WTC11 (cell line): ENCODE results near the gene BPIFB2. TPM values are rescaled to one million over a fixed set of nuclear protein-coding genes. Genes with fewer than 3 reads are reported as not detected.

Experiments
- ATAC-seq: fragments of 200-7000 bp; cut with Tn5 transposase; 2 replicates; pipeline ENCODE4 v1.10.0; 2021; ENCODE audit warnings: mild to moderate bottlenecking, moderate library complexity
- CTCF ChIA-PET: fragments of 300-600 bp; sonication (Branson Sonifier 250); formaldehyde crosslinking; loops from one replicate; lab custom pipeline; 2021; ENCODE audit warnings: antibody characterized with exemption; lab: Charles Lee
- POLR2A ChIA-PET: fragments of 350-600 bp; sonication (Branson Sonifier 250); formaldehyde crosslinking; loops from one replicate; lab custom pipeline; 2021; ENCODE audit warnings: antibody characterized with exemption; lab: Charles Lee
- DNase-seq: peaks from one replicate; pipeline ENCODE4 v3.0.0; 2021; ENCODE audit warnings: low spot score
- H3K27ac Mint-ChIP-seq: 2 replicates; pipeline ENCODE4 v1.8.0; 2021; ENCODE audit warnings: mixed read lengths
- H3K27me3 Mint-ChIP-seq: 2 replicates; pipeline ENCODE4 v1.8.0; 2021; ENCODE audit warnings: low read depth, mild to moderate bottlenecking, moderate library complexity, mixed read lengths
- H3K36me3 Mint-ChIP-seq: 2 replicates; pipeline ENCODE4 v1.8.0; 2021; ENCODE audit warnings: mixed read lengths
- H3K4me1 Mint-ChIP-seq: 2 replicates; pipeline ENCODE4 v1.8.0; 2022; ENCODE audit warnings: mixed read lengths
- H3K4me3 Mint-ChIP-seq: 2 replicates; pipeline ENCODE4 v1.8.0; 2021; ENCODE audit warnings: mild to moderate bottlenecking, moderate library complexity, mixed read lengths
- H3K9me3 Mint-ChIP-seq: 2 replicates; pipeline ENCODE4 v1.8.0; 2021; ENCODE audit warnings: mixed read lengths
- FOXJ3 ChIP-seq: sonication (generic); formaldehyde crosslinking; IDR thresholded peaks from 2 replicates; pipeline ENCODE4 v1.9.0; 2021; ENCODE audit warnings: missing genetic modification reagents, mild to moderate bottlenecking, borderline replicate concordance
- GRHL2 ChIP-seq: fragments of 250-450 bp; sonication (Bioruptor Pico); IDR thresholded peaks from 2 replicates; pipeline ENCODE4 v1.8.0; 2022; ENCODE audit warnings: mild to moderate bottlenecking, moderate library complexity; ENCODE audit not compliant: insufficient replicate concordance, severe bottlenecking
- JAZF1 ChIP-seq: fragments of 250-450 bp; sonication (Bioruptor Pico); IDR thresholded peaks from 2 replicates; pipeline ENCODE4 v1.9.0; 2021; ENCODE audit warnings: moderate library complexity, mild to moderate bottlenecking, inconsistent platforms
- NFE2L1 ChIP-seq: sonication (generic); formaldehyde crosslinking; IDR thresholded peaks from 2 replicates; pipeline ENCODE4 v1.8.1; 2023; ENCODE audit warnings: missing genetic modification reagents
- NR2C2 ChIP-seq: sonication (generic); formaldehyde crosslinking; IDR thresholded peaks from 2 replicates; pipeline ENCODE4 v1.8.0; 2022; ENCODE audit warnings: mild to moderate bottlenecking, missing genetic modification reagents
- SOX15 ChIP-seq: fragments of 250-450 bp; sonication (Bioruptor Pico); IDR thresholded peaks from 2 replicates; pipeline ENCODE4 v1.9.0; 2021; ENCODE audit warnings: mild to moderate bottlenecking
- TCF7 ChIP-seq: sonication (generic); formaldehyde crosslinking; IDR thresholded peaks from 2 replicates; pipeline ENCODE4 v1.8.0; 2022; ENCODE audit warnings: mild to moderate bottlenecking, low read depth, missing genetic modification reagents, moderate library complexity
- TEAD1 ChIP-seq: sonication (generic); formaldehyde crosslinking; IDR thresholded peaks from 2 replicates; pipeline ENCODE4 v1.8.0; 2022; ENCODE audit warnings: mild to moderate bottlenecking, missing genetic modification reagents
- ZNF121 ChIP-seq: sonication (generic); formaldehyde crosslinking; IDR thresholded peaks from 2 replicates; pipeline ENCODE4 v1.8.0; 2023; ENCODE audit warnings: missing genetic modification reagents
- ZNF232 ChIP-seq: sonication (generic); formaldehyde crosslinking; IDR thresholded peaks from 2 replicates; pipeline ENCODE4 v1.8.0; 2022; ENCODE audit warnings: mild to moderate bottlenecking, missing genetic modification reagents
- ZNF396 ChIP-seq: fragments of 250-450 bp; sonication (Bioruptor Pico); IDR thresholded peaks from 2 replicates; pipeline ENCODE4 v1.8.0; 2021; ENCODE audit warnings: mild to moderate bottlenecking, moderate library complexity, borderline replicate concordance
- ZNF423 ChIP-seq: fragments of 250-450 bp; sonication (Bioruptor Pico); IDR thresholded peaks from 2 replicates; pipeline ENCODE4 v2.1.2; 2022; ENCODE audit warnings: mild to moderate bottlenecking, moderate library complexity
- ZNF671 ChIP-seq: fragments of 250-450 bp; sonication (Bioruptor Pico); IDR thresholded peaks from 2 replicates; pipeline ENCODE4 v1.8.0; 2021; ENCODE audit warnings: mild to moderate bottlenecking
- total RNA-seq: library from RNA; stranded (reverse); gene quantifications from 3 replicates; pipeline ENCODE4 v1.2.3, GENCODE V29; 2021
- TF ChIP-seq, protein P1 (sequence below): sonication (generic); formaldehyde crosslinking; IDR thresholded peaks from 2 replicates; pipeline ENCODE4 v1.8.1; 2022; ENCODE audit warnings: low read depth, missing genetic modification reagents, borderline replicate concordance
- TF ChIP-seq, protein P2 (sequence below): sonication (generic); formaldehyde crosslinking; IDR thresholded peaks from 2 replicates; pipeline ENCODE4 v1.8.1; 2022; ENCODE audit warnings: mild to moderate bottlenecking, moderate library complexity, missing genetic modification reagents
- TF ChIP-seq, protein P3 (sequence below): fragments of 250-450 bp; sonication (Bioruptor Pico); IDR thresholded peaks from 2 replicates; pipeline ENCODE4 v1.8.0; 2021; ENCODE audit warnings: mild to moderate bottlenecking
- TF ChIP-seq, protein P4 (sequence below): sonication (generic); formaldehyde crosslinking; conservative IDR thresholded peaks from 2 replicates; pipeline ENCODE4 v1.8.1; 2022; ENCODE audit warnings: mild to moderate bottlenecking, missing genetic modification reagents
- TF ChIP-seq, protein P5 (sequence below): sonication (generic); formaldehyde crosslinking; IDR thresholded peaks from 2 replicates; pipeline ENCODE4 v1.8.0; 2023; ENCODE audit warnings: missing genetic modification reagents, mild to moderate bottlenecking, borderline replicate concordance
- TF ChIP-seq, protein P6 (sequence below): sonication (generic); formaldehyde crosslinking; IDR thresholded peaks from 2 replicates; pipeline ENCODE4 v1.8.0; 2023; ENCODE audit warnings: mild to moderate bottlenecking, missing genetic modification reagents
- TF ChIP-seq, protein P7 (sequence below): sonication (generic); formaldehyde crosslinking; IDR thresholded peaks from 2 replicates; pipeline ENCODE4 v1.8.0; 2022; ENCODE audit warnings: mild to moderate bottlenecking, missing genetic modification reagents
- TF ChIP-seq, protein P8 (sequence below): fragments of 250-450 bp; sonication (Bioruptor Pico); IDR thresholded peaks from 2 replicates; pipeline ENCODE4 v2.1.2; 2022; ENCODE audit warnings: mild to moderate bottlenecking, moderate library complexity

The BPIFB2 gene
- total RNA-seq, 1 experiment from 2014 or later: 0.09 TPM

DNA sequence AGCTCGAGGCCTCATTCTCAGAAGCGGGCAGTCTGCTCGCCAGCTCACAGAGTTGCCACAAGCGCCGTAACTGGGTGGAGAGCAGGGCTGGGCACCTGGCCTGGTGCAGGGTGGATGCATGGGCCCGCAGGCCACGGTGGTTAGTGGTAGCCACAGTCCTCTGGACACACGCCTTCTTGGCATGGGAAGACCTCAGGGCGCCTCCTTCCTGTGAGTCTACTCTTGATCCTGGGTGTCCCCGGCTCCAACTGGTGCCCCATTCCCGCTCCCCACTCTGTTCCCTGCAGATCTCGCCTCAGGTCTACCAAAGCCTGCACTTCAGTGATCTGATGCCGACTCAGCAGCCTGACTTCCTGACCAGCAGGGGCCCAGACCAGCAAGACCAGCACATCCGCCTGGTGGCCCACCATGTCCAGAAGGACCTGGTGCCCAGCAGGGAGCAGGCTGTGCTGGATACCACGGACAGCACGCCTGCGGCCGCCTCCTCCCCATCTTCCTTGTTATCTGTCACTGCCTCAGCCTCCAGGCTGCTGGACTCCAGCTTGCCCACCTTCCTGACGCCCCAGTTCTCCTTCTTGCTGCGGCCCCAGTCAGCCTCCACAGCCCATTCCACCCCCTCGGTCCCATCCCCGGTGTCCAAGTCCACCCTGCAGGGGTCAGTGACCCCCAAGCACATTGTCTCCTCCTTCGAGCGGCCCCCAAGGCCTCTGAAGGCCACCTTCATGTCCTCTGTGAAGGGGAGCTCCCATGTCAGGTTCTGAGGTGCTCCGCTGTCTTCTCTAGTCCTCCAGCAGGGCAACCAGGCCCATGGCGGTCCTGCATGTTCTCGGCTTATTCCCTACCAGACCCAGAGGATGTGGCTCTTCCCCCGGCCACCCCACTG lies 46.4 kb upstream of the BPIFB2 start:
- CTCF ChIA-PET: interaction anchor here (0.6 to 1.7 kb wide), 3 partner anchors 16 to 35 kb away, joined by 3 to 7 read pairs (median 4); no protein-coding TSS in a partner anchor
- ATAC-seq (no peak), DNase-seq (no peak)
- Mint-ChIP-seq H3K4me3 (no peak overlapping the region), H3K9me3 (peaks cover 26% of the 10 kb centered on the region), H3K27me3 (peaks cover 12% of the 10 kb centered on the region), H3K27ac (no peak overlapping the region), H3K4me1 (peaks cover 6% of the 10 kb centered on the region), H3K36me3 (peaks cover 14% of the 10 kb centered on the region)
- TF ChIP-seq, protein P1, sequence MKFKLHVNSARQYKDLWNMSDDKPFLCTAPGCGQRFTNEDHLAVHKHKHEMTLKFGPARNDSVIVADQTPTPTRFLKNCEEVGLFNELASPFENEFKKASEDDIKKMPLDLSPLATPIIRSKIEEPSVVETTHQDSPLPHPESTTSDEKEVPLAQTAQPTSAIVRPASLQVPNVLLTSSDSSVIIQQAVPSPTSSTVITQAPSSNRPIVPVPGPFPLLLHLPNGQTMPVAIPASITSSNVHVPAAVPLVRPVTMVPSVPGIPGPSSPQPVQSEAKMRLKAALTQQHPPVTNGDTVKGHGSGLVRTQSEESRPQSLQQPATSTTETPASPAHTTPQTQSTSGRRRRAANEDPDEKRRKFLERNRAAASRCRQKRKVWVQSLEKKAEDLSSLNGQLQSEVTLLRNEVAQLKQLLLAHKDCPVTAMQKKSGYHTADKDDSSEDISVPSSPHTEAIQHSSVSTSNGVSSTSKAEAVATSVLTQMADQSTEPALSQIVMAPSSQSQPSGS (CRISPR knock-in tag): no peak
- TF ChIP-seq, protein P2, sequence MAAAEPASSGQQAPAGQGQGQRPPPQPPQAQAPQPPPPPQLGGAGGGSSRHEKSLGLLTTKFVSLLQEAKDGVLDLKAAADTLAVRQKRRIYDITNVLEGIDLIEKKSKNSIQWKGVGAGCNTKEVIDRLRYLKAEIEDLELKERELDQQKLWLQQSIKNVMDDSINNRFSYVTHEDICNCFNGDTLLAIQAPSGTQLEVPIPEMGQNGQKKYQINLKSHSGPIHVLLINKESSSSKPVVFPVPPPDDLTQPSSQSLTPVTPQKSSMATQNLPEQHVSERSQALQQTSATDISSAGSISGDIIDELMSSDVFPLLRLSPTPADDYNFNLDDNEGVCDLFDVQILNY (CRISPR knock-in tag): no peak
- TF ChIP-seq NR2C2 (CRISPR knock-in tag) (no peak), ZNF423 (CRISPR knock-in tag) (no peak), ZNF396 (CRISPR knock-in tag) (no peak), GRHL2 (no peak), ZNF232 (CRISPR knock-in tag) (no peak), FOXJ3 (no peak), ZNF671 (CRISPR knock-in tag) (no peak)
- TF ChIP-seq, protein P3, sequence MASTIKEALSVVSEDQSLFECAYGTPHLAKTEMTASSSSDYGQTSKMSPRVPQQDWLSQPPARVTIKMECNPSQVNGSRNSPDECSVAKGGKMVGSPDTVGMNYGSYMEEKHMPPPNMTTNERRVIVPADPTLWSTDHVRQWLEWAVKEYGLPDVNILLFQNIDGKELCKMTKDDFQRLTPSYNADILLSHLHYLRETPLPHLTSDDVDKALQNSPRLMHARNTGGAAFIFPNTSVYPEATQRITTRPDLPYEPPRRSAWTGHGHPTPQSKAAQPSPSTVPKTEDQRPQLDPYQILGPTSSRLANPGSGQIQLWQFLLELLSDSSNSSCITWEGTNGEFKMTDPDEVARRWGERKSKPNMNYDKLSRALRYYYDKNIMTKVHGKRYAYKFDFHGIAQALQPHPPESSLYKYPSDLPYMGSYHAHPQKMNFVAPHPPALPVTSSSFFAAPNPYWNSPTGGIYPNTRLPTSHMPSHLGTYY (CRISPR knock-in tag): no peak
- TF ChIP-seq, protein P4, sequence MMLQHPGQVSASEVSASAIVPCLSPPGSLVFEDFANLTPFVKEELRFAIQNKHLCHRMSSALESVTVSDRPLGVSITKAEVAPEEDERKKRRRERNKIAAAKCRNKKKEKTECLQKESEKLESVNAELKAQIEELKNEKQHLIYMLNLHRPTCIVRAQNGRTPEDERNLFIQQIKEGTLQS (CRISPR knock-in tag): no peak
- TF ChIP-seq, protein P5, sequence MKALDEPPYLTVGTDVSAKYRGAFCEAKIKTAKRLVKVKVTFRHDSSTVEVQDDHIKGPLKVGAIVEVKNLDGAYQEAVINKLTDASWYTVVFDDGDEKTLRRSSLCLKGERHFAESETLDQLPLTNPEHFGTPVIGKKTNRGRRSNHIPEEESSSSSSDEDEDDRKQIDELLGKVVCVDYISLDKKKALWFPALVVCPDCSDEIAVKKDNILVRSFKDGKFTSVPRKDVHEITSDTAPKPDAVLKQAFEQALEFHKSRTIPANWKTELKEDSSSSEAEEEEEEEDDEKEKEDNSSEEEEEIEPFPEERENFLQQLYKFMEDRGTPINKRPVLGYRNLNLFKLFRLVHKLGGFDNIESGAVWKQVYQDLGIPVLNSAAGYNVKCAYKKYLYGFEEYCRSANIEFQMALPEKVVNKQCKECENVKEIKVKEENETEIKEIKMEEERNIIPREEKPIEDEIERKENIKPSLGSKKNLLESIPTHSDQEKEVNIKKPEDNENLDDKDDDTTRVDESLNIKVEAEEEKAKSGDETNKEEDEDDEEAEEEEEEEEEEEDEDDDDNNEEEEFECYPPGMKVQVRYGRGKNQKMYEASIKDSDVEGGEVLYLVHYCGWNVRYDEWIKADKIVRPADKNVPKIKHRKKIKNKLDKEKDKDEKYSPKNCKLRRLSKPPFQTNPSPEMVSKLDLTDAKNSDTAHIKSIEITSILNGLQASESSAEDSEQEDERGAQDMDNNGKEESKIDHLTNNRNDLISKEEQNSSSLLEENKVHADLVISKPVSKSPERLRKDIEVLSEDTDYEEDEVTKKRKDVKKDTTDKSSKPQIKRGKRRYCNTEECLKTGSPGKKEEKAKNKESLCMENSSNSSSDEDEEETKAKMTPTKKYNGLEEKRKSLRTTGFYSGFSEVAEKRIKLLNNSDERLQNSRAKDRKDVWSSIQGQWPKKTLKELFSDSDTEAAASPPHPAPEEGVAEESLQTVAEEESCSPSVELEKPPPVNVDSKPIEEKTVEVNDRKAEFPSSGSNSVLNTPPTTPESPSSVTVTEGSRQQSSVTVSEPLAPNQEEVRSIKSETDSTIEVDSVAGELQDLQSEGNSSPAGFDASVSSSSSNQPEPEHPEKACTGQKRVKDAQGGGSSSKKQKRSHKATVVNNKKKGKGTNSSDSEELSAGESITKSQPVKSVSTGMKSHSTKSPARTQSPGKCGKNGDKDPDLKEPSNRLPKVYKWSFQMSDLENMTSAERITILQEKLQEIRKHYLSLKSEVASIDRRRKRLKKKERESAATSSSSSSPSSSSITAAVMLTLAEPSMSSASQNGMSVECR (CRISPR knock-in tag): no peak
- POLR2A ChIA-PET: no interaction called here

DNA sequence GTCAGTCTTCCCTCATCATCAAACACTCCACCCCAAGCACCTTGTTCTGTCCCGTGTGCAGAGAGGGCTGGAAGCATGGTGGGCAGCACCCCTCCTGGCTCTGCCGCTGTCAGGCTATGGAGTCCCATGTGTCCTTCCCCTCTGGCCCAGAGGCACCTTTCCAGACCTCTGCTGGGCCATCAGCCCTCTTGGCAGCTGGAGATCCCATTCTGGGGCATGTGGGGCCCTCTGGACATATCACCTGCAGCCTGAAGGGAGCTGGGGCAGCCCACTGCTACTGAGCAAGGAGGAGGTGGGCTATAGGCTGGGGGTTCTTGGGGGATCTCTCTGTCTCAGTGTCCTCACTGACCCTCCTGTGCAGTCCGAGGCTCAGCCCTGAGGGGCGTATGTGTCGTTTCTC lies 45.5 kb upstream of the BPIFB2 start:
- Mint-ChIP-seq H3K9me3 (peaks cover 18% of the 10 kb centered on the region), H3K27ac (no peak overlapping the region), H3K36me3 (peaks cover 10% of the 10 kb centered on the region), H3K27me3 (peaks cover 7% of the 10 kb centered on the region), H3K4me3 (no peak overlapping the region), H3K4me1 (peaks cover 6% of the 10 kb centered on the region)
- ATAC-seq (no peak), DNase-seq (no peak)
- ChIA-PET CTCF (no interaction called here), POLR2A (interaction anchor here (0.6 kb wide), 1 partner anchor 580 kb away, joined by 5 read pairs; no protein-coding TSS in a partner anchor)
- TF ChIP-seq NFE2L1 (CRISPR knock-in tag) (no peak), TEAD1 (CRISPR knock-in tag) (no peak), ZNF121 (CRISPR knock-in tag) (no peak), SOX15 (CRISPR knock-in tag) (no peak), JAZF1 (no peak), TCF7 (CRISPR knock-in tag) (no peak)
- TF ChIP-seq, protein P6, sequence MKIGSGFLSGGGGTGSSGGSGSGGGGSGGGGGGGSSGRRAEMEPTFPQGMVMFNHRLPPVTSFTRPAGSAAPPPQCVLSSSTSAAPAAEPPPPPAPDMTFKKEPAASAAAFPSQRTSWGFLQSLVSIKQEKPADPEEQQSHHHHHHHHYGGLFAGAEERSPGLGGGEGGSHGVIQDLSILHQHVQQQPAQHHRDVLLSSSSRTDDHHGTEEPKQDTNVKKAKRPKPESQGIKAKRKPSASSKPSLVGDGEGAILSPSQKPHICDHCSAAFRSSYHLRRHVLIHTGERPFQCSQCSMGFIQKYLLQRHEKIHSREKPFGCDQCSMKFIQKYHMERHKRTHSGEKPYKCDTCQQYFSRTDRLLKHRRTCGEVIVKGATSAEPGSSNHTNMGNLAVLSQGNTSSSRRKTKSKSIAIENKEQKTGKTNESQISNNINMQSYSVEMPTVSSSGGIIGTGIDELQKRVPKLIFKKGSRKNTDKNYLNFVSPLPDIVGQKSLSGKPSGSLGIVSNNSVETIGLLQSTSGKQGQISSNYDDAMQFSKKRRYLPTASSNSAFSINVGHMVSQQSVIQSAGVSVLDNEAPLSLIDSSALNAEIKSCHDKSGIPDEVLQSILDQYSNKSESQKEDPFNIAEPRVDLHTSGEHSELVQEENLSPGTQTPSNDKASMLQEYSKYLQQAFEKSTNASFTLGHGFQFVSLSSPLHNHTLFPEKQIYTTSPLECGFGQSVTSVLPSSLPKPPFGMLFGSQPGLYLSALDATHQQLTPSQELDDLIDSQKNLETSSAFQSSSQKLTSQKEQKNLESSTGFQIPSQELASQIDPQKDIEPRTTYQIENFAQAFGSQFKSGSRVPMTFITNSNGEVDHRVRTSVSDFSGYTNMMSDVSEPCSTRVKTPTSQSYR: no peak
- TF ChIP-seq, protein P7, sequence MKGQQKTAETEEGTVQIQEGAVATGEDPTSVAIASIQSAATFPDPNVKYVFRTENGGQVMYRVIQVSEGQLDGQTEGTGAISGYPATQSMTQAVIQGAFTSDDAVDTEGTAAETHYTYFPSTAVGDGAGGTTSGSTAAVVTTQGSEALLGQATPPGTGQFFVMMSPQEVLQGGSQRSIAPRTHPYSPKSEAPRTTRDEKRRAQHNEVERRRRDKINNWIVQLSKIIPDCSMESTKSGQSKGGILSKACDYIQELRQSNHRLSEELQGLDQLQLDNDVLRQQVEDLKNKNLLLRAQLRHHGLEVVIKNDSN (CRISPR knock-in tag): no peak
- TF ChIP-seq, protein P8, sequence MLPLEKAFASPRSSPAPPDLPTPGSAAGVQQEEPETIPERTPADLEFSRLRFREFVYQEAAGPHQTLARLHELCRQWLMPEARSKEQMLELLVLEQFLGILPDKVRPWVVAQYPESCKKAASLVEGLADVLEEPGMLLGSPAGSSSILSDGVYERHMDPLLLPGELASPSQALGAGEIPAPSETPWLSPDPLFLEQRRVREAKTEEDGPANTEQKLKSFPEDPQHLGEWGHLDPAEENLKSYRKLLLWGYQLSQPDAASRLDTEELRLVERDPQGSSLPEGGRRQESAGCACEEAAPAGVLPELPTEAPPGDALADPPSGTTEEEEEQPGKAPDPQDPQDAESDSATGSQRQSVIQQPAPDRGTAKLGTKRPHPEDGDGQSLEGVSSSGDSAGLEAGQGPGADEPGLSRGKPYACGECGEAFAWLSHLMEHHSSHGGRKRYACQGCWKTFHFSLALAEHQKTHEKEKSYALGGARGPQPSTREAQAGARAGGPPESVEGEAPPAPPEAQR: no peak
